MCF 10A (cell line): ENCODE results near the gene GRP. TPM values are rescaled to one million over a fixed set of nuclear protein-coding genes. Genes with fewer than 3 reads are reported as not detected.

Experiments
- BruUV-seq: library from RNA; stranded (reverse); fragments of 400-500 nt; replicated peaks from 2 replicates; lab custom pipeline; 2021; lab: Mats Ljungman, UMichigan
- CTCF ChIA-PET: fragments of 300-600 bp; sonication (Branson Sonifier 250); formaldehyde crosslinking; extraction: SDS; loops from one replicate; lab custom pipeline; 2021; ENCODE audit warnings: antibody characterized with exemption, inconsistent platforms; lab: Yijun Ruan, JAX
- POLR2A ChIA-PET: fragments of 300-600, 350-650 bp; sonication (Branson Sonifier 250); formaldehyde crosslinking; extraction: SDS; loops from one replicate; lab custom pipeline; 2020; ENCODE audit warnings: antibody characterized with exemption, inconsistent platforms; lab: Yijun Ruan, JAX
- DNase-seq: peaks from one replicate; pipeline ENCODE4 v3.0.0-alpha.2; 2018; ENCODE audit not compliant: unreplicated experiment
- H3K27ac Mint-ChIP-seq: one replicate; pipeline ENCODE4 v1.8.0; 2022; ENCODE audit warnings: mild to moderate bottlenecking, low read depth, mixed read lengths; ENCODE audit not compliant: unreplicated experiment
- H3K27me3 Mint-ChIP-seq: one replicate; pipeline ENCODE4 v1.8.0; 2022; ENCODE audit warnings: mixed read lengths; ENCODE audit not compliant: insufficient read depth, unreplicated experiment
- H3K36me3 Mint-ChIP-seq: one replicate; pipeline ENCODE4 v1.8.0; 2022; ENCODE audit warnings: mild to moderate bottlenecking, moderate library complexity, mixed read lengths; ENCODE audit not compliant: insufficient read depth, unreplicated experiment
- H3K4me1 Mint-ChIP-seq: one replicate; pipeline ENCODE4 v1.8.0; 2022; ENCODE audit warnings: mixed read lengths; ENCODE audit not compliant: insufficient read depth, unreplicated experiment
- H3K4me3 Mint-ChIP-seq: one replicate; pipeline ENCODE4 v1.8.0; 2022; ENCODE audit warnings: mild to moderate bottlenecking, moderate library complexity, mixed read lengths; ENCODE audit not compliant: unreplicated experiment
- H3K9me3 Mint-ChIP-seq: one replicate; pipeline ENCODE4 v1.8.0; 2022; ENCODE audit warnings: mixed read lengths; ENCODE audit not compliant: unreplicated experiment
- intact Hi-C: fragments of 100-400 bp; cut with micrococcal nuclease; formaldehyde crosslinking; loops from 2 replicates; pipeline ENCODE4 v1.14.1; 2022
- total RNA-seq: library from RNA; stranded (reverse); gene quantifications from 2 replicates; pipeline ENCODE4 v1.2.3, GENCODE V29; 2022
- TF ChIP-seq, protein P1 (sequence below): fragments of 200-600 bp; IDR thresholded peaks from one replicate; pipeline ENCODE4 v1.8.0; 2022; ENCODE audit warnings: antibody characterized with exemption, mild to moderate bottlenecking; ENCODE audit not compliant: unreplicated experiment

GRP gene
- total RNA-seq, 1 experiment from 2014 or later = not detected

DNA sequence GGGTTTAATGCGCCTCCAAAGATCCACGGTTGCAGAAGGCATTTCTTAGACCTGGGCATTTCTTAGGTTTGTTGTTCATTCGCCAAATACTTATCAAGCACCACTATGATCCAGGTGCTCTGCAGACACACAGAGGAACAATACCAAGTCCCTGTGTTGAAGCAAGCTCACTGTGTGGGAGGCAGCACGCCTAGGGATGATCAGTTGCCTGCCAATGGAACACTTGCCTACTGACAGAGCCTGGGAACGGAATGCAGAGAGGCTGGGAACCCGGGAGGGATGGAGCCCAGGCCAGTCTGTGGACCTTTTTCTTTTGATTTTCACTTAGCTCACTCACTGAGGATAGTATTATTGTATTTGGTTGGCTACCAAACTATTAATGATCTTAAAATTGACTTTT lies 1.9 kb upstream of the GRP start:
- Mint-ChIP-seq H3K4me1 (peaks cover 9% of the 10 kb centered on the region), H3K9me3 (no peaks in the 10 kb centered on the region), H3K27ac (no peak overlapping the region), H3K27me3 (peaks cover 92% of the 10 kb centered on the region), H3K36me3 (no peaks in the 10 kb centered on the region), H3K4me3 (no peak overlapping the region)
- POLR2A ChIA-PET = no interaction called here
- BruUV-seq = no TSS peak
- no peak for DNase-seq
- TF ChIP-seq, protein P1, sequence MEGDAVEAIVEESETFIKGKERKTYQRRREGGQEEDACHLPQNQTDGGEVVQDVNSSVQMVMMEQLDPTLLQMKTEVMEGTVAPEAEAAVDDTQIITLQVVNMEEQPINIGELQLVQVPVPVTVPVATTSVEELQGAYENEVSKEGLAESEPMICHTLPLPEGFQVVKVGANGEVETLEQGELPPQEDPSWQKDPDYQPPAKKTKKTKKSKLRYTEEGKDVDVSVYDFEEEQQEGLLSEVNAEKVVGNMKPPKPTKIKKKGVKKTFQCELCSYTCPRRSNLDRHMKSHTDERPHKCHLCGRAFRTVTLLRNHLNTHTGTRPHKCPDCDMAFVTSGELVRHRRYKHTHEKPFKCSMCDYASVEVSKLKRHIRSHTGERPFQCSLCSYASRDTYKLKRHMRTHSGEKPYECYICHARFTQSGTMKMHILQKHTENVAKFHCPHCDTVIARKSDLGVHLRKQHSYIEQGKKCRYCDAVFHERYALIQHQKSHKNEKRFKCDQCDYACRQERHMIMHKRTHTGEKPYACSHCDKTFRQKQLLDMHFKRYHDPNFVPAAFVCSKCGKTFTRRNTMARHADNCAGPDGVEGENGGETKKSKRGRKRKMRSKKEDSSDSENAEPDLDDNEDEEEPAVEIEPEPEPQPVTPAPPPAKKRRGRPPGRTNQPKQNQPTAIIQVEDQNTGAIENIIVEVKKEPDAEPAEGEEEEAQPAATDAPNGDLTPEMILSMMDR = no peak
- CTCF ChIA-PET = interaction anchor here (0.6 to 1.0 kb wide), 3 partner anchors 74 to 184 kb away, joined by 3 to 4 read pairs (median 3); no protein-coding TSS in a partner anchor
- intact Hi-C loops = no loop called here

DNA sequence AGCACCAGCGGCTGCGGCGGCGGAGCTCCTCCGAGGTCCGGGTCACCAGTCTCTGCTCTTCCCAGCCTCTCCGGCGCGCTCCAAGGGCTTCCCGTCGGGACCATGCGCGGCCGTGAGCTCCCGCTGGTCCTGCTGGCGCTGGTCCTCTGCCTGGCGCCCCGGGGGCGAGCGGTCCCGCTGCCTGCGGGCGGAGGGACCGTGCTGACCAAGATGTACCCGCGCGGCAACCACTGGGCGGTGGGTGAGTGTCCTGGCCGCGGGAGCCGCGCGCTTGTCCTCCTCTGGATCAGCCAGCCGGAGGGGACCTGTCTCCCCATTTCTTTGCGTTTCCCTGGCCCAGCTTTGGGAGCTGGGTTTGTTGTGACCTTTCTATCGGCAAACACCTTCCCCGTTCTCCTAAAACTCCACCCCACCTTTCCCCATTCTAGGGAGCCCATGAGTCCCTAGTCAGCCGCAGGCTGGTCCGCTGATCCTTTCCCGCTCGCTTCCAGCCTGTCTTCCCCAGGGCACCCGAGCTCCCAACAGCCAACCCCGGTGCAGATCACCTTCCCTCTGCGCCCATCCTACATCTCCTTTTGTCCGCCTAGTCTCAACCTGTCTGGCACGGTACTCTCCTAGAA lies 316 bp downstream of the GRP start:
- CTCF ChIA-PET = interaction anchor here (1.0 kb wide), 1 partner anchor 29 kb away, joined by 6 read pairs; no protein-coding TSS in a partner anchor
- H3K36me3 Mint-ChIP-seq = no peaks in the 10 kb centered on the region
- intact Hi-C loops = no loop called here
- DNase-seq = no peak
- peaks cover 100% of the 10 kb centered on the region for H3K27me3 Mint-ChIP-seq
- no TSS peak for BruUV-seq
- TF ChIP-seq, protein P1 = no peak
- H3K9me3 Mint-ChIP-seq = no peaks in the 10 kb centered on the region
- H3K4me3 Mint-ChIP-seq = no peak overlapping the region
- POLR2A ChIA-PET = no interaction called here
- H3K27ac Mint-ChIP-seq = no peak overlapping the region
- H3K4me1 Mint-ChIP-seq = peaks cover 9% of the 10 kb centered on the region

DNA sequence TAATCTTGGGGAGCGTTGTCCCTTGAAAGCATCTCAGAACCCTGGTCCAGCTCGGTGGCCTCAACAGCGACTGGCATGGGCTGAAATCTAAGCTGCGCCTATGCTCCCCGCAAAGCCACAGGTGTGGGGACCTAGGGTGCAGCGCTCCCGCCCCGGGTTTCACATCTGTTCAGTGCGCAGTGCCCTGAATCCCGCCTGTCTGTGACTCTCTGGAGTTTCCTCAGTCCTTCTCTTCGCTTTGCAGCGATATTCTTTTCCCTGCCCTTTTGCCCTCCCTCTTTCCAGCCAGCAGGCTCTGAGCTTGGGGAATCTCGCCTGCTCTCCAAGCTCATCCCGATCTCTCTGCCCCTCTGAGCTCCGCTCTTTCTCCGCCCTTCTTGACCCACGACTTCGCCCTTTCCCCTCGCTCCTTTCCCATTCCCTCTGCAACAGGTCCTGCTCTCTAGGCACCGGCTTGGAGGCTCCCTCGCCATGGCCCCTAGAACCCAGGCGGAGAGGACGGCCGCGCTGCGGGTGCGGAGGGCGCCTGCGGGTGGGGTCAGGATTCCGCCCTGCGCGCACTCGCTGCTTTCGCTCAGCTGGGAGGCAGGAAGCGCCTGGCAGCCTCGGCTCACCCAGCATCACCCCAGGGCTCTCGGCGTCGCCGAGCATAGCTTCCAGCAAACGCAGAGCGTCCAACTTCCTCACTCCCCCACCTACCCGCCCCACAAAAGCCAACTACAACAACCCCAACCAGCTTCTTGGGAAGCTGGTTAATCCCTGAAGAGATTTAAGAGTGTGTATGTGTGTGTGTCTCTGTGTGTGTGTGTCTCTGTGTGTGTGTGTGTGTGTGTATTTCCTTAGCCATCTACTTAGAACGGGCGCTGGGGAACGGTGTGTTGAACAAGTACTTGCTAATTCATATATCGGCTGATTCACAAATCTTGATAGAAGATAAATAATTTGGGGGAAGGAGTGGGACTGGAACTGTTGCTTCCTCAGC lies 1.1 kb downstream of the GRP start:
- TF ChIP-seq, protein P1 = no peak
- intact Hi-C loops = no loop called here
- ChIA-PET CTCF (interaction anchor here (0.8 kb wide), 1 partner anchor 182 kb away, joined by 3 read pairs; no protein-coding TSS in a partner anchor), POLR2A (interaction anchor here (0.7 kb wide), 1 partner anchor 275 kb away, joined by 3 read pairs; no protein-coding TSS in a partner anchor)
- no TSS peak for BruUV-seq
- no peak overlapping the region for H3K27ac Mint-ChIP-seq
- no peak for DNase-seq
- H3K27me3 Mint-ChIP-seq = peaks cover 100% of the 10 kb centered on the region
- no peaks in the 10 kb centered on the region for H3K9me3 Mint-ChIP-seq
- no peaks in the 10 kb centered on the region for H3K36me3 Mint-ChIP-seq
- peaks cover 9% of the 10 kb centered on the region for H3K4me1 Mint-ChIP-seq
- H3K4me3 Mint-ChIP-seq = no peak overlapping the region

DNA sequence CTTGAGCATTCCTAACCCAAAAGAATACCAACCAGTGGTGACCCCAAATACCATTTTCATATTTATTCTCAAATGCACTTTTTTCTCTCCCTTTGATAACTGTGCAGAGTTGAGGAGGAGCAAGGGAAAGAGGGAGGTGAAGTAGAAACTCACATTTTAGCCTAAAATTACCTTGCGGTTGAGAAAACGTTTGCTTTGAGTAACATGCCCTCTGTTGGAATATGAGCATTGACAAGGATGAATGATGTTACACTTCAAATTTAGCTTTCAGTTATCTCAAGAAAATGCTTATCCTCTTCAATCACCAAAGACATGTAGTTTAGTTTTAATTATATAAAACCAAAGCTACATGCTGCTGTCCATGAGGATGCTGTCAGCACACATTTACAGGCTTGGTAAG lies 2.4 kb downstream of the GRP start:
- ChIA-PET POLR2A (no interaction called here), CTCF (interaction anchor here (0.7 kb wide), 1 partner anchor 180 kb away, joined by 3 read pairs; no protein-coding TSS in a partner anchor)
- TF ChIP-seq, protein P1 = no peak
- intact Hi-C loops = no loop called here
- no peak overlapping the region for H3K4me3 Mint-ChIP-seq
- DNase-seq = no peak
- H3K4me1 Mint-ChIP-seq = peaks cover 9% of the 10 kb centered on the region
- no TSS peak for BruUV-seq
- H3K9me3 Mint-ChIP-seq = no peaks in the 10 kb centered on the region
- no peaks in the 10 kb centered on the region for H3K36me3 Mint-ChIP-seq
- H3K27ac Mint-ChIP-seq = no peak overlapping the region
- H3K27me3 Mint-ChIP-seq = peaks cover 100% of the 10 kb centered on the region
